Gastrocnemius medialis (tissue), 4 donors: ENCODE data around the gene HLA-DQA2. TPM values are rescaled to one million over a fixed set of nuclear protein-coding genes. Genes with fewer than 3 reads are reported as not detected.

ENCODE experiments used
- ATAC-seq, 2 donors: fragments of 150-250 bp; one replicate each; pipeline ENCODE4 v1.9.1; 2016
- DNase-seq, 2 donors: peaks; one replicate each; pipeline ENCODE4 v3.0.0-alpha.2; 2019
- H3K27ac ChIP-seq, 4 donors: fragments of 200-600 bp; sonication (generic); 1 replicate in 1 of 4; 2 replicates in 3 of 4; pipeline ENCODE4 v1.5.1; 2016 to 2018; ENCODE audit warnings: mild to moderate bottlenecking in 2 of 4, moderate library complexity in 1 of 4
- H3K27me3 ChIP-seq, 3 donors: fragments of 200-600 bp; sonication (generic) in 2 of 3; 1 replicate in 1 of 3; 2 replicates in 2 of 3; pipeline versions ENCODE4 v1.5.1 to v1.6.0; 2016 to 2019; ENCODE audit warnings: mild to moderate bottlenecking in 1 of 3, moderate library complexity in 1 of 3
- H3K36me3 ChIP-seq, 2 donors: fragments of 200-600 bp; sonication (generic) in 1 of 2; one replicate each; pipeline ENCODE4 v1.5.1; 2017 to 2018
- H3K4me1 ChIP-seq, 2 donors: fragments of 200-600 bp; sonication (generic) in 1 of 2; one replicate each; pipeline ENCODE4 v1.5.1; 2016 to 2017; ENCODE audit warnings: mild to moderate bottlenecking in 2 of 2
- H3K4me3 ChIP-seq, 4 donors: fragments of 200-600 bp; sonication (generic) in 3 of 4; 1 replicate in 1 of 4; 2 replicates in 3 of 4; pipeline ENCODE4 v1.5.1; 2016 to 2019; ENCODE audit warnings: mild to moderate bottlenecking in 2 of 4
- H3K9me3 ChIP-seq, 3 donors: fragments of 200-600 bp; sonication (generic) in 2 of 3; 1 replicate in 1 of 3; 2 replicates in 2 of 3; pipeline ENCODE4 v1.5.1; 2016 to 2019
- POLR2A ChIP-seq, 2 donors: fragments of 450-650 bp; IDR thresholded peaks; one replicate each; pipeline ENCODE4 v1.6.1; 2017; ENCODE audit warnings: antibody characterized with exemption in 2 of 2, mild to moderate bottlenecking in 2 of 2, moderate library complexity in 2 of 2
- in situ Hi-C, 4 donors: fragments of 200-750 bp; cut with MboI; loops; one replicate each; pipeline versions ENCODE4 v1.15.0 to v1.8.0; 2017; ENCODE audit warnings: low sequenced_read_pairs in 4 of 4
- intact Hi-C: fragments of 100-400 bp; cut with DNase I; formaldehyde crosslinking; loops from one replicate; pipeline ENCODE4 v1.15.1; 2023; ENCODE audit warnings: low total_unique reads
- total RNA-seq, 4 donors: library from RNA; depleted of rRNA; stranded (reverse); fragments of >200 nt; gene quantifications; one replicate each; pipeline versions ENCODE4 v1.1.0 to v1.2.3, GENCODE V29; 2016
- TF ChIP-seq, protein P1 (sequence below), 5 experiments: fragments of 450-650 bp in 3 of 5; fragments of 200-600 bp in 2 of 5; sonication (generic) in 2 of 5; IDR thresholded peaks in 4 of 5; conservative IDR thresholded peaks in 1 of 5; 1 replicate in 4 of 5; 2 replicates in 1 of 5; pipeline ENCODE4 v1.5.1; 2016 to 2019; ENCODE audit warnings: antibody characterized with exemption in 5 of 5, mild to moderate bottlenecking in 3 of 5, moderate library complexity in 3 of 5

HLA-DQA2 gene
- total RNA-seq, 4 donors from 2014 or later = 0.49 TPM; not detected in 3

DNA sequence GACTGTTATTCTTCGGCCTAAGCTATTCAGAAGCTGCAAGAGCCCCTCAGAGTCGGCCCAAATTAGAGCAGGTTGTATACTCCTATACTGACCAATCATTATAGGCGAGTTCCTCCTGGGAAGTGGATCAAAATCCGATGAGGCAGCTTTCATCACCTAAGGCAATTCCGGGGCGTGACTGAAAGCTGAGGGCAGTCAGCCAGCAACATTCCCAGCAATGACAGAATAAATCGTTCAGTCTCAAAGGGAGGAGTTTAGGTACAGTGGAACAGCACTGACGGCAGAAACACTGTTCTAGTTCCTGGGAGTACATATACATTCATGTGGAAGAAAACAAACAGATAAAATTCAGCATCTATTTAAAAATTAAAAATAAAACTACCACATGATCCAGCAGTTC is 11.4 kb downstream of the HLA-DQA2 start:
- no peak overlapping the region for H3K4me3 ChIP-seq
- in situ Hi-C loops = no loop called here
- no peak for TF ChIP-seq POLR2A (IDR thresholded peaks at IDR 0.05)
- TF ChIP-seq, protein P1, sequence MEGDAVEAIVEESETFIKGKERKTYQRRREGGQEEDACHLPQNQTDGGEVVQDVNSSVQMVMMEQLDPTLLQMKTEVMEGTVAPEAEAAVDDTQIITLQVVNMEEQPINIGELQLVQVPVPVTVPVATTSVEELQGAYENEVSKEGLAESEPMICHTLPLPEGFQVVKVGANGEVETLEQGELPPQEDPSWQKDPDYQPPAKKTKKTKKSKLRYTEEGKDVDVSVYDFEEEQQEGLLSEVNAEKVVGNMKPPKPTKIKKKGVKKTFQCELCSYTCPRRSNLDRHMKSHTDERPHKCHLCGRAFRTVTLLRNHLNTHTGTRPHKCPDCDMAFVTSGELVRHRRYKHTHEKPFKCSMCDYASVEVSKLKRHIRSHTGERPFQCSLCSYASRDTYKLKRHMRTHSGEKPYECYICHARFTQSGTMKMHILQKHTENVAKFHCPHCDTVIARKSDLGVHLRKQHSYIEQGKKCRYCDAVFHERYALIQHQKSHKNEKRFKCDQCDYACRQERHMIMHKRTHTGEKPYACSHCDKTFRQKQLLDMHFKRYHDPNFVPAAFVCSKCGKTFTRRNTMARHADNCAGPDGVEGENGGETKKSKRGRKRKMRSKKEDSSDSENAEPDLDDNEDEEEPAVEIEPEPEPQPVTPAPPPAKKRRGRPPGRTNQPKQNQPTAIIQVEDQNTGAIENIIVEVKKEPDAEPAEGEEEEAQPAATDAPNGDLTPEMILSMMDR (IDR thresholded peaks at IDR 0.05 in 4 of 5, conservative IDR thresholded peaks at IDR 0.05 in 1 of 5) = no peak
- no peak overlapping the region for H3K27ac ChIP-seq
- DNase-seq = no peak
- H3K9me3 ChIP-seq = no peaks in the 10 kb centered on the region
- ATAC-seq = no peak
- H3K36me3 ChIP-seq = no peaks in the 10 kb centered on the region
- H3K27me3 ChIP-seq = no peaks in the 10 kb centered on the region
- intact Hi-C loops = no loop called here
- no peaks in the 10 kb centered on the region for H3K4me1 ChIP-seq

- Histone ChIP-seq H3K27me3 (peaks cover 3 to 8% (median 3%) of the 10 kb centered on the region in 3 donors), H3K36me3 (no peaks in the 10 kb centered on the region), H3K27ac (no peak overlapping the region), H3K4me3 (no peak overlapping the region), H3K9me3 (no peaks in the 10 kb centered on the region), H3K4me1 (no peaks in the 10 kb centered on the region)
- intact Hi-C loops (loop anchor here (2.0 kb wide), 1 partner anchor 97 kb away; no protein-coding TSS in a partner anchor), in situ Hi-C loops (loop anchor here in 2 of 4 donors (5.0 kb wide), 2 partner anchors 92 to 97 kb away; partner anchors contain the start of gene HLA-DQB1 (in 1 of the 2))
- ATAC-seq (no peak), DNase-seq (no peak)
- TF ChIP-seq POLR2A (IDR thresholded peaks at IDR 0.05) = no peak
- TF ChIP-seq, protein P1 (IDR thresholded peaks at IDR 0.05 in 4 of 5, conservative IDR thresholded peaks at IDR 0.05 in 1 of 5) = no peak
These were observed 18.5 kb downstream of the HLA-DQA2 start for GRCh38 chr6:32759669-32760068.

GRCh38 chr6:32761072-32761471 is 19.9 kb downstream of the HLA-DQA2 start:
- H3K27ac ChIP-seq = no peak overlapping the region
- intact Hi-C loops (loop anchor here (2.0 kb wide), 1 partner anchor 98 kb away; no protein-coding TSS in a partner anchor), in situ Hi-C loops (loop anchor here in 2 of 4 donors (5.0 kb wide), 2 partner anchors 94 to 99 kb away; partner anchors contain the start of gene HLA-DQB1 (in 1 of the 2))
- ATAC-seq (no peak), DNase-seq (no peak)
- TF ChIP-seq POLR2A (IDR thresholded peaks at IDR 0.05) = no peak
- TF ChIP-seq, protein P1 (IDR thresholded peaks at IDR 0.05 in 4 of 5, conservative IDR thresholded peaks at IDR 0.05 in 1 of 5) = no peak
- no peaks in the 10 kb centered on the region for H3K9me3 ChIP-seq
- H3K4me3 ChIP-seq = no peak overlapping the region
- no peaks in the 10 kb centered on the region for H3K4me1 ChIP-seq
- peaks cover 3 to 8% (median 3%) of the 10 kb centered on the region in 3 donors for H3K27me3 ChIP-seq
- no peaks in the 10 kb centered on the region for H3K36me3 ChIP-seq

DNA sequence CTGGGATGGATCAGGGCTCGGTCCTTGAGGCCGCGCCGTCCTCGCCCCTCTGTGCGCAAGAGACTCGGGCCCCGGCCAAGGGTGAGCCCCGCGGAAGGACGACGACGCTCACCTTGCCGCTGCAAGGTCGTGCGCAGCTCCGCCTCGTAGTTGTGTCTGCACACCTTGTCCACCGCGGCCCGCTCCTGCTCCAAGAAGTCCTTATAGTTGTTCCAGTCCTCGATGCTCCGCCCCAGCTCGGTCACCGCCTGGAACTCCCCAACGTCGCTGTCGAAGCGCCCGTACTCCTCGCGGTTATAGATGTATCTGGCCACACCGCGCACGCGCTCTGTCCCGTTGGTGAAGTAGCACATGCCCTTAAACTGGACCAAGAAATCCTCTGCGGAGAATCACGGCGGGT is 20.4 kb downstream of the HLA-DQA2 start:
- Histone ChIP-seq H3K36me3 (no peaks in the 10 kb centered on the region), H3K27ac (no peak overlapping the region), H3K9me3 (no peaks in the 10 kb centered on the region), H3K27me3 (peaks cover 3 to 8% (median 3%) of the 10 kb centered on the region in 3 donors), H3K4me3 (no peak overlapping the region), H3K4me1 (no peaks in the 10 kb centered on the region)
- intact Hi-C loops (loop anchor here (2.0 kb wide), 1 partner anchor 99 kb away; no protein-coding TSS in a partner anchor), in situ Hi-C loops (loop anchor here in 2 of 4 donors (5.0 kb wide), 2 partner anchors 94 to 99 kb away; partner anchors contain the start of gene HLA-DQB1 (in 1 of the 2))
- no peak for ATAC-seq
- TF ChIP-seq, protein P1 (IDR thresholded peaks at IDR 0.05 in 4 of 5, conservative IDR thresholded peaks at IDR 0.05 in 1 of 5) = no peak
- TF ChIP-seq POLR2A (IDR thresholded peaks at IDR 0.05) = no peak
- DNase-seq = no peak
